Measurements from ENCODE around the gene GRK5. TPM values are rescaled to one million over a fixed set of nuclear protein-coding genes. Genes with fewer than 3 reads are reported as not detected.

The GRK5 gene
- total RNA-seq, 1 experiment from 2014 or later = 2.3 TPM

DNA sequence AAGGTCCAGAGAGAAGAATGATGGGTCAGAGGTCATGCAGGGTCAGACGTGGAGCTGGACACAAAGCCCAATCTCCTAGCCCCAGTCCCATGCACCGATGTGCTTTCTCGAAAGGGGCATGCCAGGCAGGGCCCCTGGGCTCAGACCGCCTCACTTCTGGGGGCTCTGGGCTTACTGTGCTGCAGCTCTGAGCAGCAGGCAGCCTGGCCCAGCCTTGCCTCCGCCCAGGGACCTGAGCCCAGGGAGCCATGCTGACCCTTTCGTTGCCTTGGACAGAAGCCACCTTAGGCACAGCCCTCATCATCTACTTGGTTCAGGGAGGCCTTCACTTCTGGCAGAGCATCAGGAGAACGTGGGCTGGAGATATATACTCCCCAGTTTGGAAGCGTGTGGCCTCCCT, 161.2 kb downstream of the GRK5 start (continued):
- TF ChIP-seq ZNF281 (CRISPR knock-in tag; IDR thresholded peaks at IDR 0.05) = no peak
- TF ChIP-seq ARID4B (CRISPR knock-in tag; IDR thresholded peaks at IDR 0.05; ENCODE audit: borderline replicate concordance) = no peak
- no peak for TF ChIP-seq MXD4 (CRISPR knock-in tag; IDR thresholded peaks at IDR 0.05; ENCODE audit: borderline replicate concordance)
- TF ChIP-seq CREM (CRISPR knock-in tag; IDR thresholded peaks at IDR 0.05) = no peak
- TF ChIP-seq, protein P1, sequence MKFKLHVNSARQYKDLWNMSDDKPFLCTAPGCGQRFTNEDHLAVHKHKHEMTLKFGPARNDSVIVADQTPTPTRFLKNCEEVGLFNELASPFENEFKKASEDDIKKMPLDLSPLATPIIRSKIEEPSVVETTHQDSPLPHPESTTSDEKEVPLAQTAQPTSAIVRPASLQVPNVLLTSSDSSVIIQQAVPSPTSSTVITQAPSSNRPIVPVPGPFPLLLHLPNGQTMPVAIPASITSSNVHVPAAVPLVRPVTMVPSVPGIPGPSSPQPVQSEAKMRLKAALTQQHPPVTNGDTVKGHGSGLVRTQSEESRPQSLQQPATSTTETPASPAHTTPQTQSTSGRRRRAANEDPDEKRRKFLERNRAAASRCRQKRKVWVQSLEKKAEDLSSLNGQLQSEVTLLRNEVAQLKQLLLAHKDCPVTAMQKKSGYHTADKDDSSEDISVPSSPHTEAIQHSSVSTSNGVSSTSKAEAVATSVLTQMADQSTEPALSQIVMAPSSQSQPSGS (CRISPR knock-in tag; IDR thresholded peaks at IDR 0.05; ENCODE audit: borderline replicate concordance, low read depth) = no peak
- TF ChIP-seq ZNF232 (CRISPR knock-in tag; IDR thresholded peaks at IDR 0.05) = no peak
- no peak for TF ChIP-seq NFYB (CRISPR knock-in tag; conservative IDR thresholded peaks at IDR 0.05; ENCODE audit: low read depth)
- TF ChIP-seq HMGA2 (CRISPR knock-in tag; IDR thresholded peaks at IDR 0.05) = no peak
- TF ChIP-seq NR1H2 (CRISPR knock-in tag; IDR thresholded peaks at IDR 0.05) = no peak
- no peak for TF ChIP-seq RELA (CRISPR knock-in tag; IDR thresholded peaks at IDR 0.05; ENCODE audit: borderline replicate concordance)
- no peak for TF ChIP-seq ZNF423 (CRISPR knock-in tag; IDR thresholded peaks at IDR 0.05)
- no peak for TF ChIP-seq TCF7 (CRISPR knock-in tag; IDR thresholded peaks at IDR 0.05; ENCODE audit: low read depth)

DNA sequence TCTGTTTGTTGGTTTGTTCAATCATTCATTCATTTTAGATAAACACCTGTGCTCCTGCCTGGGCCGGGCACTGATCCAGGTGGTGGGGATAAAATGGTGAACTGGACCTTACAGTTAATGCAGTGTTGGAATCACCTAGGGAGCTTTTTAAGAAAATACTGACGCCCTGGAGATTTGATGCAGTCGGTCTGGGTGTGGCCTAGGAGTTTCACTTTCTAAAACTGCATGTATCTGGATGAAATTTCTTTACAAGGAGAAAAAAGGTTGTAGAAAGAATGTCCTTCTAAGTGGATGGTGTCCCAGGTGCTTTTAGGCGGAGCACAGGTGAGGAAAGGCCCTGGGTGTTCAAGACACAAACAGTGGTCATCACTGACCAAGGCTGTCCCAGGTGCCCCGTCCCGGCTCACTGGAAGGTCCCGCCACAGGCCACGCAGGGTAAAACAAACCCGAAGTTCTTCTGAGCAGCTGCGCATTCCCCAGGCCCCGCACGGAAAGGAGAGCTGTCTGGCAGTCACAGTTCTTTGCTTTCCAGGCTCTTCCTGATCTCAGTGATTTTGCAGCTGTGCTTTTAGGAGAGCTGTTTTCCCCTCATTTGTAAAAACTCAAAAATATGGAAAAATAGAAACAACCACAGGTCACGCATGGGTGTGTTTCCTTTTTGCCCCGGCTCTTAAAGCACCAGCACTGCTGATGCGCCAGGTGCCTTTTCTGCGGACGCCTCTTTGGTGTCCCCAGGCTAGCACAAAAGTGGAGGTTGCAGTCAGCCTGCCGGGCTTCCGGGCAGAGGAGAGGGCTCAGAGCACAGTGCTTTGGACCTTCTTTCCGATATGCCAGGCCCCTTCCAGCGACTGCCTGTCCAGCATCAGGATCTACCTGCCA, 161.9 kb downstream of the GRK5 start:
- H3K9me3 Mint-ChIP-seq = no peaks in the 10 kb centered on the region
- H3K4me3 Mint-ChIP-seq = no peak overlapping the region
- TF ChIP-seq, protein P2, sequence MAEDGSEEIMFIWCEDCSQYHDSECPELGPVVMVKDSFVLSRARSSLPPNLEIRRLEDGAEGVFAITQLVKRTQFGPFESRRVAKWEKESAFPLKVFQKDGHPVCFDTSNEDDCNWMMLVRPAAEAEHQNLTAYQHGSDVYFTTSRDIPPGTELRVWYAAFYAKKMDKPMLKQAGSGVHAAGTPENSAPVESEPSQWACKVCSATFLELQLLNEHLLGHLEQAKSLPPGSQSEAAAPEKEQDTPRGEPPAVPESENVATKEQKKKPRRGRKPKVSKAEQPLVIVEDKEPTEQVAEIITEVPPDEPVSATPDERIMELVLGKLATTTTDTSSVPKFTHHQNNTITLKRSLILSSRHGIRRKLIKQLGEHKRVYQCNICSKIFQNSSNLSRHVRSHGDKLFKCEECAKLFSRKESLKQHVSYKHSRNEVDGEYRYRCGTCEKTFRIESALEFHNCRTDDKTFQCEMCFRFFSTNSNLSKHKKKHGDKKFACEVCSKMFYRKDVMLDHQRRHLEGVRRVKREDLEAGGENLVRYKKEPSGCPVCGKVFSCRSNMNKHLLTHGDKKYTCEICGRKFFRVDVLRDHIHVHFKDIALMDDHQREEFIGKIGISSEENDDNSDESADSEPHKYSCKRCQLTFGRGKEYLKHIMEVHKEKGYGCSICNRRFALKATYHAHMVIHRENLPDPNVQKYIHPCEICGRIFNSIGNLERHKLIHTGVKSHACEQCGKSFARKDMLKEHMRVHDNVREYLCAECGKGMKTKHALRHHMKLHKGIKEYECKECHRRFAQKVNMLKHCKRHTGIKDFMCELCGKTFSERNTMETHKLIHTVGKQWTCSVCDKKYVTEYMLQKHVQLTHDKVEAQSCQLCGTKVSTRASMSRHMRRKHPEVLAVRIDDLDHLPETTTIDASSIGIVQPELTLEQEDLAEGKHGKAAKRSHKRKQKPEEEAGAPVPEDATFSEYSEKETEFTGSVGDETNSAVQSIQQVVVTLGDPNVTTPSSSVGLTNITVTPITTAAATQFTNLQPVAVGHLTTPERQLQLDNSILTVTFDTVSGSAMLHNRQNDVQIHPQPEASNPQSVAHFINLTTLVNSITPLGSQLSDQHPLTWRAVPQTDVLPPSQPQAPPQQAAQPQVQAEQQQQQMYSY (CRISPR knock-in tag; IDR thresholded peaks at IDR 0.05) = no peak
- no peak for TF ChIP-seq NR3C1 (CRISPR knock-in tag; conservative IDR thresholded peaks at IDR 0.05; ENCODE audit: low read depth)
- no peak for TF ChIP-seq TP53 (CRISPR knock-in tag; IDR thresholded peaks at IDR 0.05)
- H3K27me3 Mint-ChIP-seq (ENCODE audit: low read depth) = no peaks in the 10 kb centered on the region; the same call in 1 of the 2 replicates
- H3K27ac Mint-ChIP-seq = no peak overlapping the region
- ChIA-PET POLR2A (no interaction called here), CTCF (no interaction called here)
- DNase-seq (ENCODE audit: low spot score) (no peak), ATAC-seq (no peak)
- H3K36me3 Mint-ChIP-seq = no peaks in the 10 kb centered on the region
- H3K4me1 Mint-ChIP-seq = no peaks in the 10 kb centered on the region
